ENCODE measurements around the gene ADCY7. TPM values are rescaled to one million over a fixed set of nuclear protein-coding genes. Genes with fewer than 3 reads are reported as not detected.

ADCY7 gene
- total RNA-seq, 1 experiment from 2014 or later: 5.9 TPM

DNA sequence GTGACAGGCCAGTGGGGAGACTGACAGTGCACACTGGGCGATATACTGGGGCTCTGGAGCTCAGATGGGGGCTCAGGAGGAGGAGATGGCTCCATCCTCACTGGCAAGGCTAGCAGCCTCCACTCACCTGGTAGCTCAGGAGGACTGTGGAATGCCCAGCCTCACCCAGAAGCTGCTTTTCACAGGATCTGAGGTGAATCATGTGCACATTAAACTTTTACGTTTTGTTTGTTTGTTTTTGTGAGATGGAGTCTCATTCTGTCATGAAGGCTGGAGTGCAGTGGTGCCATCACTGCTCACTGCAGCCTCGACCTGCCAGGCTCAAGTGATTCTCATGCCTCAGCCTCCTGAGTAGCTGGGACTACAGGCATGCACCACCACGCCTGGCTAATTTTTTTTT is 28.6 kb downstream of the ADCY7 start (continued):
- no peak for TF ChIP-seq ZNF396 (CRISPR knock-in tag; IDR thresholded peaks at IDR 0.05; ENCODE audit: borderline replicate concordance)

DNA sequence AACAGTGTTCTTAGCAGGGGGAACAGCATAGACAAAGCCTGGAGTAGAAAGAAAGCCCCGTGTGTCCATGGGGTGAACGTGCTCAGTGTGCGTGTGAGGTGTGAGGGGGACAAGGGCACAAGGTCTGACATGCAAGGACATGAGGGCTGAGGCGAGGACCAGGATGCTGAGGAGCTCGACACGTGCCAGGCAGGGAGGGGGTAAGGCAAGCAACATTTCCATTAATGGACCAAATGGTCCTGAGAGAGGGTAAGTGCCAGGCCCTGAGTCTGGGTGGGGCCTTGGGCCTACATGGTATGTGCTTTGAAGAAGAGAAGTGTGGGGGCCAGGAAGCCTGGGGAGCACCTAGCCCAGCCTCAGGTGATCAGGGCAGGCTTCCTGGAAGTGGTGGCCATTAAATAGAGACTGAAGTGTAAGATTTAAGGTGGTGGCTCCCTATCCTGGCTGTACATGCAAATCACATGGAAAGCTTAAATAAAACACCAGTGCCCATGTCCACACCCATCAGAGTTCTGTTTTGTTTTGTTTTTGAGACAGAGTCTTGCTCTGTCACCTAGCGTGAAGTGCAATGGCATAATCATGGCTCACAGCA is 29.3 kb downstream of the ADCY7 start:
- H3K36me3 Mint-ChIP-seq: no peaks in the 10 kb centered on the region
- H3K4me3 Mint-ChIP-seq: no peak overlapping the region
- DNase-seq (ENCODE audit: low spot score): no peak
- CTCF ChIA-PET: interaction anchor here (1.6 kb wide), 1 partner anchor 271 kb away, joined by 4 read pairs; the partner anchor contains the start of gene CNEP1R1
- H3K4me1 Mint-ChIP-seq: peaks cover 5% of the 10 kb centered on the region; the same call in 1 of the 2 replicates
- no peaks in the 10 kb centered on the region for H3K27me3 Mint-ChIP-seq (ENCODE audit: low read depth)
- TF ChIP-seq PRRX2 (CRISPR knock-in tag; IDR thresholded peaks at IDR 0.05): no peak
- TF ChIP-seq, protein P1, sequence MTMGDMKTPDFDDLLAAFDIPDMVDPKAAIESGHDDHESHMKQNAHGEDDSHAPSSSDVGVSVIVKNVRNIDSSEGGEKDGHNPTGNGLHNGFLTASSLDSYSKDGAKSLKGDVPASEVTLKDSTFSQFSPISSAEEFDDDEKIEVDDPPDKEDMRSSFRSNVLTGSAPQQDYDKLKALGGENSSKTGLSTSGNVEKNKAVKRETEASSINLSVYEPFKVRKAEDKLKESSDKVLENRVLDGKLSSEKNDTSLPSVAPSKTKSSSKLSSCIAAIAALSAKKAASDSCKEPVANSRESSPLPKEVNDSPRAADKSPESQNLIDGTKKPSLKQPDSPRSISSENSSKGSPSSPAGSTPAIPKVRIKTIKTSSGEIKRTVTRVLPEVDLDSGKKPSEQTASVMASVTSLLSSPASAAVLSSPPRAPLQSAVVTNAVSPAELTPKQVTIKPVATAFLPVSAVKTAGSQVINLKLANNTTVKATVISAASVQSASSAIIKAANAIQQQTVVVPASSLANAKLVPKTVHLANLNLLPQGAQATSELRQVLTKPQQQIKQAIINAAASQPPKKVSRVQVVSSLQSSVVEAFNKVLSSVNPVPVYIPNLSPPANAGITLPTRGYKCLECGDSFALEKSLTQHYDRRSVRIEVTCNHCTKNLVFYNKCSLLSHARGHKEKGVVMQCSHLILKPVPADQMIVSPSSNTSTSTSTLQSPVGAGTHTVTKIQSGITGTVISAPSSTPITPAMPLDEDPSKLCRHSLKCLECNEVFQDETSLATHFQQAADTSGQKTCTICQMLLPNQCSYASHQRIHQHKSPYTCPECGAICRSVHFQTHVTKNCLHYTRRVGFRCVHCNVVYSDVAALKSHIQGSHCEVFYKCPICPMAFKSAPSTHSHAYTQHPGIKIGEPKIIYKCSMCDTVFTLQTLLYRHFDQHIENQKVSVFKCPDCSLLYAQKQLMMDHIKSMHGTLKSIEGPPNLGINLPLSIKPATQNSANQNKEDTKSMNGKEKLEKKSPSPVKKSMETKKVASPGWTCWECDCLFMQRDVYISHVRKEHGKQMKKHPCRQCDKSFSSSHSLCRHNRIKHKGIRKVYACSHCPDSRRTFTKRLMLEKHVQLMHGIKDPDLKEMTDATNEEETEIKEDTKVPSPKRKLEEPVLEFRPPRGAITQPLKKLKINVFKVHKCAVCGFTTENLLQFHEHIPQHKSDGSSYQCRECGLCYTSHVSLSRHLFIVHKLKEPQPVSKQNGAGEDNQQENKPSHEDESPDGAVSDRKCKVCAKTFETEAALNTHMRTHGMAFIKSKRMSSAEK (CRISPR knock-in tag; IDR thresholded peaks at IDR 0.05; ENCODE audit: borderline replicate concordance): no peak
- no peak for TF ChIP-seq ZNF232 (CRISPR knock-in tag; IDR thresholded peaks at IDR 0.05)
- TF ChIP-seq, protein P2, sequence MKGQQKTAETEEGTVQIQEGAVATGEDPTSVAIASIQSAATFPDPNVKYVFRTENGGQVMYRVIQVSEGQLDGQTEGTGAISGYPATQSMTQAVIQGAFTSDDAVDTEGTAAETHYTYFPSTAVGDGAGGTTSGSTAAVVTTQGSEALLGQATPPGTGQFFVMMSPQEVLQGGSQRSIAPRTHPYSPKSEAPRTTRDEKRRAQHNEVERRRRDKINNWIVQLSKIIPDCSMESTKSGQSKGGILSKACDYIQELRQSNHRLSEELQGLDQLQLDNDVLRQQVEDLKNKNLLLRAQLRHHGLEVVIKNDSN (CRISPR knock-in tag; IDR thresholded peaks at IDR 0.05): no peak
- no peak for TF ChIP-seq MXD4 (CRISPR knock-in tag; IDR thresholded peaks at IDR 0.05; ENCODE audit: borderline replicate concordance)
- TF ChIP-seq, protein P3, sequence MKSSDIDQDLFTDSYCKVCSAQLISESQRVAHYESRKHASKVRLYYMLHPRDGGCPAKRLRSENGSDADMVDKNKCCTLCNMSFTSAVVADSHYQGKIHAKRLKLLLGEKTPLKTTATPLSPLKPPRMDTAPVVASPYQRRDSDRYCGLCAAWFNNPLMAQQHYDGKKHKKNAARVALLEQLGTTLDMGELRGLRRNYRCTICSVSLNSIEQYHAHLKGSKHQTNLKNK (CRISPR knock-in tag; IDR thresholded peaks at IDR 0.05): no peak
- TF ChIP-seq ZNF138 (CRISPR knock-in tag; conservative IDR thresholded peaks at IDR 0.05): no peak
- ATAC-seq: no peak
- POLR2A ChIA-PET: no interaction called here
- no peaks in the 10 kb centered on the region for H3K9me3 Mint-ChIP-seq
- H3K27ac Mint-ChIP-seq: no peak overlapping the region

DNA sequence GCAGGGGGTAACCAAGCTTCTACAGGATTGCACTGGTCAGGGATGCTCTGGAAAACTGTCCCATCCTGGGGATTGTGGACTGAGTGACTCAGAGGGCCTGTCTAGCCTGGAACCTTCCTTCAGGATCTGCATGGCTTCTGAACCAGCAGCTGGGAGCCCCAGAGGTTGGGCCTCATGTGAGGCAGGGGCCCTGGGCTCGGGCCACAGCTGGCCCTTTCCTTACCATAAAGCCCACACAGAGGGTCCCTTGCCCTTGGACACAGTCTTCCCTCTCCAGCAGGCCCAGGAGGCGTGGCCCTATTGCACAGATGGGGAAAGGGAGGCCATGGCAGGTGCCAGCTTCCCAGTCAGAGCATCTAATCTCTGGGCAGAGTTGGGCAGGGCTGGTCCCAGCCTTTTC is 30.5 kb downstream of the ADCY7 start:
- H3K9me3 Mint-ChIP-seq: no peaks in the 10 kb centered on the region
- ATAC-seq: no peak
- H3K36me3 Mint-ChIP-seq: no peaks in the 10 kb centered on the region
- no peak for DNase-seq (ENCODE audit: low spot score)
- no peaks in the 10 kb centered on the region for H3K27me3 Mint-ChIP-seq (ENCODE audit: low read depth)
- POLR2A ChIA-PET: no interaction called here
- H3K4me1 Mint-ChIP-seq: peaks cover 5% of the 10 kb centered on the region; the same call in 1 of the 2 replicates
- no peak overlapping the region for H3K27ac Mint-ChIP-seq
- CTCF ChIA-PET: interaction anchor here (1.6 to 1.8 kb wide), 2 partner anchors 58 to 272 kb away, joined by 4 to 6 read pairs; partner anchors contain the start of gene CNEP1R1
- H3K4me3 Mint-ChIP-seq: no peak overlapping the region
- TF ChIP-seq, protein P4, sequence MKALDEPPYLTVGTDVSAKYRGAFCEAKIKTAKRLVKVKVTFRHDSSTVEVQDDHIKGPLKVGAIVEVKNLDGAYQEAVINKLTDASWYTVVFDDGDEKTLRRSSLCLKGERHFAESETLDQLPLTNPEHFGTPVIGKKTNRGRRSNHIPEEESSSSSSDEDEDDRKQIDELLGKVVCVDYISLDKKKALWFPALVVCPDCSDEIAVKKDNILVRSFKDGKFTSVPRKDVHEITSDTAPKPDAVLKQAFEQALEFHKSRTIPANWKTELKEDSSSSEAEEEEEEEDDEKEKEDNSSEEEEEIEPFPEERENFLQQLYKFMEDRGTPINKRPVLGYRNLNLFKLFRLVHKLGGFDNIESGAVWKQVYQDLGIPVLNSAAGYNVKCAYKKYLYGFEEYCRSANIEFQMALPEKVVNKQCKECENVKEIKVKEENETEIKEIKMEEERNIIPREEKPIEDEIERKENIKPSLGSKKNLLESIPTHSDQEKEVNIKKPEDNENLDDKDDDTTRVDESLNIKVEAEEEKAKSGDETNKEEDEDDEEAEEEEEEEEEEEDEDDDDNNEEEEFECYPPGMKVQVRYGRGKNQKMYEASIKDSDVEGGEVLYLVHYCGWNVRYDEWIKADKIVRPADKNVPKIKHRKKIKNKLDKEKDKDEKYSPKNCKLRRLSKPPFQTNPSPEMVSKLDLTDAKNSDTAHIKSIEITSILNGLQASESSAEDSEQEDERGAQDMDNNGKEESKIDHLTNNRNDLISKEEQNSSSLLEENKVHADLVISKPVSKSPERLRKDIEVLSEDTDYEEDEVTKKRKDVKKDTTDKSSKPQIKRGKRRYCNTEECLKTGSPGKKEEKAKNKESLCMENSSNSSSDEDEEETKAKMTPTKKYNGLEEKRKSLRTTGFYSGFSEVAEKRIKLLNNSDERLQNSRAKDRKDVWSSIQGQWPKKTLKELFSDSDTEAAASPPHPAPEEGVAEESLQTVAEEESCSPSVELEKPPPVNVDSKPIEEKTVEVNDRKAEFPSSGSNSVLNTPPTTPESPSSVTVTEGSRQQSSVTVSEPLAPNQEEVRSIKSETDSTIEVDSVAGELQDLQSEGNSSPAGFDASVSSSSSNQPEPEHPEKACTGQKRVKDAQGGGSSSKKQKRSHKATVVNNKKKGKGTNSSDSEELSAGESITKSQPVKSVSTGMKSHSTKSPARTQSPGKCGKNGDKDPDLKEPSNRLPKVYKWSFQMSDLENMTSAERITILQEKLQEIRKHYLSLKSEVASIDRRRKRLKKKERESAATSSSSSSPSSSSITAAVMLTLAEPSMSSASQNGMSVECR (CRISPR knock-in tag; IDR thresholded peaks at IDR 0.05; ENCODE audit: borderline replicate concordance): no peak
- TF ChIP-seq ZNF423 (CRISPR knock-in tag; IDR thresholded peaks at IDR 0.05) (no peak), TEAD1 (CRISPR knock-in tag; IDR thresholded peaks at IDR 0.05) (no peak), ZNF671 (CRISPR knock-in tag; IDR thresholded peaks at IDR 0.05) (no peak), MXD4 (CRISPR knock-in tag; IDR thresholded peaks at IDR 0.05; ENCODE audit: borderline replicate concordance) (no peak)
- TF ChIP-seq, protein P5, sequence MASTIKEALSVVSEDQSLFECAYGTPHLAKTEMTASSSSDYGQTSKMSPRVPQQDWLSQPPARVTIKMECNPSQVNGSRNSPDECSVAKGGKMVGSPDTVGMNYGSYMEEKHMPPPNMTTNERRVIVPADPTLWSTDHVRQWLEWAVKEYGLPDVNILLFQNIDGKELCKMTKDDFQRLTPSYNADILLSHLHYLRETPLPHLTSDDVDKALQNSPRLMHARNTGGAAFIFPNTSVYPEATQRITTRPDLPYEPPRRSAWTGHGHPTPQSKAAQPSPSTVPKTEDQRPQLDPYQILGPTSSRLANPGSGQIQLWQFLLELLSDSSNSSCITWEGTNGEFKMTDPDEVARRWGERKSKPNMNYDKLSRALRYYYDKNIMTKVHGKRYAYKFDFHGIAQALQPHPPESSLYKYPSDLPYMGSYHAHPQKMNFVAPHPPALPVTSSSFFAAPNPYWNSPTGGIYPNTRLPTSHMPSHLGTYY (CRISPR knock-in tag; IDR thresholded peaks at IDR 0.05): no peak
- TF ChIP-seq, protein P6, sequence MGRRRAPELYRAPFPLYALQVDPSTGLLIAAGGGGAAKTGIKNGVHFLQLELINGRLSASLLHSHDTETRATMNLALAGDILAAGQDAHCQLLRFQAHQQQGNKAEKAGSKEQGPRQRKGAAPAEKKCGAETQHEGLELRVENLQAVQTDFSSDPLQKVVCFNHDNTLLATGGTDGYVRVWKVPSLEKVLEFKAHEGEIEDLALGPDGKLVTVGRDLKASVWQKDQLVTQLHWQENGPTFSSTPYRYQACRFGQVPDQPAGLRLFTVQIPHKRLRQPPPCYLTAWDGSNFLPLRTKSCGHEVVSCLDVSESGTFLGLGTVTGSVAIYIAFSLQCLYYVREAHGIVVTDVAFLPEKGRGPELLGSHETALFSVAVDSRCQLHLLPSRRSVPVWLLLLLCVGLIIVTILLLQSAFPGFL (CRISPR knock-in tag; IDR thresholded peaks at IDR 0.05; ENCODE audit: borderline replicate concordance): no peak
- TF ChIP-seq, protein P7, sequence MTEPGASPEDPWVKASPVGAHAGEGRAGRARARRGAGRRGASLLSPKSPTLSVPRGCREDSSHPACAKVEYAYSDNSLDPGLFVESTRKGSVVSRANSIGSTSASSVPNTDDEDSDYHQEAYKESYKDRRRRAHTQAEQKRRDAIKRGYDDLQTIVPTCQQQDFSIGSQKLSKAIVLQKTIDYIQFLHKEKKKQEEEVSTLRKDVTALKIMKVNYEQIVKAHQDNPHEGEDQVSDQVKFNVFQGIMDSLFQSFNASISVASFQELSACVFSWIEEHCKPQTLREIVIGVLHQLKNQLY (CRISPR knock-in tag; IDR thresholded peaks at IDR 0.05): no peak

All from WTC11 (cell line).